ENCODE results near the gene GNA12. TPM values are rescaled to one million over a fixed set of nuclear protein-coding genes. Genes with fewer than 3 reads are reported as not detected.

The GNA12 gene
- total and polyA plus RNA-seq, 4 donors: 3.7 to 19.0 (median 11.3) TPM

- Histone ChIP-seq H3K27ac (ENCODE audit: low read depth in 1 of 2, low read length in 2 of 2) (peak overlapping the region; percentile 14 to 57), H3K9me3 (ENCODE audit: control insufficient read depth in 4 of 4, low read length in 3 of 4) (no peaks in the 10 kb centered on the region), H3K4me1 (ENCODE audit: control insufficient read depth in 4 of 4, insufficient read depth in 4 of 4, low read length in 3 of 4) (peaks cover 9 to 23% (median 15%) of the 10 kb centered on the region in 4 donors), H3K36me3 (ENCODE audit: control insufficient read depth in 4 of 4, insufficient read depth in 3 of 4, low read depth in 1 of 4, low read length in 3 of 4) (no peaks in the 10 kb centered on the region), H3K27me3 (ENCODE audit: control insufficient read depth in 4 of 4, insufficient read depth in 4 of 4, low read length in 3 of 4) (no peaks in the 10 kb centered on the region), H3K9ac (ENCODE audit: low read depth in 1 of 2, low read length in 2 of 2) (no peak overlapping the region), H3K4me3 (ENCODE audit: low read depth in 1 of 3, low read length in 3 of 3) (no peak overlapping the region)
- TF ChIP-seq ZBTB33 (IDR thresholded peaks at IDR 0.05) (no peak), ATF3 (IDR thresholded peaks at IDR 0.05) (no peak), YY1 (IDR thresholded peaks at IDR 0.05) (no peak), RXRA (IDR thresholded peaks at IDR 0.05) (no peak), TAF1 (conservative IDR thresholded peaks at IDR 0.05) (no peak), REST (IDR thresholded peaks at IDR 0.05) (no peak), CTCF (IDR thresholded peaks at IDR 0.05; ENCODE audit: low read depth, low read length, missing input control) (no peak), EGR1 (IDR thresholded peaks at IDR 0.05; ENCODE audit: low read depth in 2 of 2) (no peak), SP1 (IDR thresholded peaks at IDR 0.05) (no peak), RAD21 (IDR thresholded peaks at IDR 0.05) (no peak), MAX (IDR thresholded peaks at IDR 0.05) (no peak), HNF4A (conservative IDR thresholded peaks at IDR 0.05) (no peak), HNF4G (IDR thresholded peaks at IDR 0.05) (no peak), NR2F2 (IDR thresholded peaks at IDR 0.05) (no peak), GABPA (IDR thresholded peaks at IDR 0.05 in 1 of 2, conservative IDR thresholded peaks at IDR 0.05 in 1 of 2) (no peak), FOXA2 (IDR thresholded peaks at IDR 0.05) (no peak), JUND (IDR thresholded peaks at IDR 0.05) (no peak)
- WGBS: 96% methylated on average over 31 of the region's 31 CpGs
- no peak for DNase-seq (ENCODE audit: low spot score)
Measured at GRCh38 chr7:2814946-2815874, 28.9 kb downstream of the GNA12 start.

Measured in liver (tissue), 9 donors.